Tibial artery (tissue), 4 donors: Measurements from ENCODE around the gene HAUS7.

Experiments
- DNase-seq, 2 donors: peaks; one replicate each; pipeline ENCODE4 v3.0.0-alpha.2; 2019
- H3K27ac ChIP-seq, 2 donors: fragments of 200-600 bp; sonication (generic) in 1 of 2; 1 replicate in 1 of 2; 2 replicates in 1 of 2; pipeline ENCODE4 v1.5.1; 2018 to 2019; ENCODE audit warnings: mild to moderate bottlenecking in 1 of 2
- H3K27me3 ChIP-seq, 2 donors: fragments of 200-600 bp; sonication (generic) in 1 of 2; one replicate each; pipeline versions ENCODE4 v1.5.1 to v1.6.0; 2016 to 2019
- H3K36me3 ChIP-seq, 3 donors: fragments of 200-600 bp; sonication (generic) in 2 of 3; one replicate each; pipeline ENCODE4 v1.5.1; 2016 to 2019; ENCODE audit warnings: mild to moderate bottlenecking in 2 of 3
- H3K4me1 ChIP-seq, 4 donors: fragments of 200-600 bp; sonication (generic) in 2 of 4; 1 replicate in 3 of 4; 2 replicates in 1 of 4; pipeline ENCODE4 v1.5.1; 2016 to 2019
- H3K4me3 ChIP-seq, 2 donors: fragments of 200-600 bp; sonication (generic) in 1 of 2; 1 replicate in 1 of 2; 2 replicates in 1 of 2; pipeline ENCODE4 v1.5.1; 2018 to 2019; ENCODE audit warnings: mild to moderate bottlenecking in 2 of 2
- H3K9me3 ChIP-seq, 3 donors: fragments of 200-600 bp; sonication (generic) in 1 of 3; one replicate each; pipeline ENCODE4 v1.5.1; 2016 to 2019
- CTCF ChIP-seq, 2 experiments: fragments of 200-600 bp in 1 of 2; fragments of 450-650 bp in 1 of 2; IDR thresholded peaks; one replicate each; pipeline ENCODE4 v1.5.1; 2017 to 2019; ENCODE audit warnings: antibody characterized with exemption in 2 of 2, mild to moderate bottlenecking in 1 of 2, moderate library complexity in 1 of 2
- intact Hi-C: fragments of 100-400 bp; cut with DNase I; formaldehyde crosslinking; loops from one replicate; pipeline ENCODE4 v1.15.0; 2023; ENCODE audit warnings: low total_unique reads

The HAUS7 gene

GRCh38 chrX:153515435-153515834 lies 45.1 kb upstream of the HAUS7 start:
- Histone ChIP-seq H3K27me3 (peaks cover 0 to 42% of the 10 kb centered on the region in 2 donors), H3K27ac (no peak overlapping the region), H3K4me1 (peaks cover 0 to 25% (median 12%) of the 10 kb centered on the region in 4 donors), H3K9me3 (no peaks in the 10 kb centered on the region), H3K4me3 (no peak overlapping the region), H3K36me3 (no peaks in the 10 kb centered on the region)
- TF ChIP-seq CTCF (IDR thresholded peaks at IDR 0.05), result no peak
- intact Hi-C loops, result no loop called here
- no peak for DNase-seq

GRCh38 chrX:153514259-153514658 lies 43.9 kb upstream of the HAUS7 start:
- H3K4me1 ChIP-seq, result peaks cover 0 to 29% (median 14%) of the 10 kb centered on the region in 4 donors

GRCh38 chrX:153513265-153513664 lies 42.9 kb upstream of the HAUS7 start:
- TF ChIP-seq CTCF (IDR thresholded peaks at IDR 0.05), result no peak
- intact Hi-C loops, result no loop called here
- peaks cover 0 to 21% of the 10 kb centered on the region in 2 donors for H3K27me3 ChIP-seq

More at GRCh38 chrX:153514259-153514658, 43.9 kb upstream of the HAUS7 start:
- DNase-seq, result no peak
- intact Hi-C loops, result no loop called here
- Histone ChIP-seq H3K4me3 (no peak overlapping the region), H3K27ac (no peak overlapping the region), H3K36me3 (no peaks in the 10 kb centered on the region), H3K27me3 (peaks cover 0 to 31% of the 10 kb centered on the region in 2 donors), H3K9me3 (no peaks in the 10 kb centered on the region)
- no peak for TF ChIP-seq CTCF (IDR thresholded peaks at IDR 0.05)

GRCh38 chrX:153512501-153512893 lies 42.1 kb upstream of the HAUS7 start:
- H3K36me3 ChIP-seq, result no peaks in the 10 kb centered on the region
- intact Hi-C loops, result no loop called here
- TF ChIP-seq CTCF (IDR thresholded peaks at IDR 0.05), result no peak
- H3K27me3 ChIP-seq, result peaks cover 0 to 14% of the 10 kb centered on the region in 2 donors
- H3K27ac ChIP-seq, result no peak overlapping the region
- no peak for DNase-seq
- H3K9me3 ChIP-seq, result no peaks in the 10 kb centered on the region
- H3K4me3 ChIP-seq, result no peak overlapping the region
- H3K4me1 ChIP-seq, result peaks cover 0 to 21% (median 11%) of the 10 kb centered on the region in 4 donors

More at GRCh38 chrX:153513265-153513664, 42.9 kb upstream of the HAUS7 start:
- no peak for DNase-seq
- H3K27ac ChIP-seq, result no peak overlapping the region
- no peaks in the 10 kb centered on the region for H3K9me3 ChIP-seq
- peaks cover 0 to 29% (median 14%) of the 10 kb centered on the region in 4 donors for H3K4me1 ChIP-seq
- H3K36me3 ChIP-seq, result no peaks in the 10 kb centered on the region
- H3K4me3 ChIP-seq, result no peak overlapping the region

GRCh38 chrX:153511784-153512500 lies 41.6 kb upstream of the HAUS7 start:
- Histone ChIP-seq H3K27ac (peak overlapping the region in 1 of 2 donors; percentile 22), H3K9me3 (no peaks in the 10 kb centered on the region), H3K4me1 (peaks cover 0 to 21% (median 10%) of the 10 kb centered on the region in 4 donors), H3K36me3 (no peaks in the 10 kb centered on the region), H3K27me3 (peaks cover 0 to 8% of the 10 kb centered on the region in 2 donors), H3K4me3 (no peak overlapping the region)
- TF ChIP-seq CTCF (IDR thresholded peaks at IDR 0.05), result no peak
- intact Hi-C loops, result no loop called here
- DNase-seq, result no peak
